Activated B cell treated with CpG ODN at 0.5 μM for 24 hours (primary cell): ENCODE data around the gene BEX2. TPM values are rescaled to one million over a fixed set of nuclear protein-coding genes. Genes with fewer than 3 reads are reported as not detected.

Experiments used
- ATAC-seq: fragments of 200-7000 bp; cut with Tn5 transposase; one replicate; pipeline ENCODE4 v1.10.0; 2021; ENCODE audit warnings: low read depth, mild to moderate bottlenecking, moderate library complexity
- CTCF ChIA-PET: fragments of 350-600 bp; sonication (Branson Sonifier 250); formaldehyde crosslinking; loops from one replicate; lab custom pipeline; 2021; ENCODE audit warnings: antibody characterized with exemption; lab: Charles Lee
- POLR2A ChIA-PET: fragments of 350-600 bp; sonication (Branson Sonifier 250); formaldehyde crosslinking; loops from one replicate; lab custom pipeline; 2021; ENCODE audit warnings: antibody characterized with exemption; lab: Charles Lee
- DNase-seq: peaks from one replicate; pipeline ENCODE4 v3.0.0; 2022
- H3K27ac Mint-ChIP-seq: one replicate; pipeline ENCODE4 v1.8.0; 2020; ENCODE audit warnings: mixed read lengths
- H3K27me3 Mint-ChIP-seq: one replicate; pipeline ENCODE4 v1.8.0; 2021; ENCODE audit warnings: mixed read lengths
- H3K36me3 Mint-ChIP-seq: one replicate; pipeline ENCODE4 v1.8.0; 2021; ENCODE audit warnings: low read depth, mixed read lengths
- H3K4me1 Mint-ChIP-seq: one replicate; pipeline ENCODE4 v1.8.0; 2021; ENCODE audit warnings: mixed read lengths
- H3K4me3 Mint-ChIP-seq: one replicate; pipeline ENCODE4 v1.8.0; 2020; ENCODE audit warnings: mild to moderate bottlenecking, mixed read lengths
- H3K9me3 Mint-ChIP-seq: one replicate; pipeline ENCODE4 v1.8.0; 2020; ENCODE audit warnings: mixed read lengths
- intact Hi-C: fragments of 100-400 bp; cut with micrococcal nuclease; formaldehyde crosslinking; loops from one replicate; pipeline ENCODE4 v1.15.1; 2024
- total RNA-seq: library from RNA; stranded (reverse); gene quantifications from 2 replicates; pipeline ENCODE4 v1.2.3, GENCODE V29; 2022
- TF ChIP-seq, protein P1 (sequence below): fragments of 200-600 bp; IDR thresholded peaks from one replicate; pipeline ENCODE4 v1.8.0; 2022; ENCODE audit warnings: antibody characterized with exemption, mild to moderate bottlenecking

The BEX2 gene
- total RNA-seq, 1 donor from 2014 or later = 12.3 TPM

DNA sequence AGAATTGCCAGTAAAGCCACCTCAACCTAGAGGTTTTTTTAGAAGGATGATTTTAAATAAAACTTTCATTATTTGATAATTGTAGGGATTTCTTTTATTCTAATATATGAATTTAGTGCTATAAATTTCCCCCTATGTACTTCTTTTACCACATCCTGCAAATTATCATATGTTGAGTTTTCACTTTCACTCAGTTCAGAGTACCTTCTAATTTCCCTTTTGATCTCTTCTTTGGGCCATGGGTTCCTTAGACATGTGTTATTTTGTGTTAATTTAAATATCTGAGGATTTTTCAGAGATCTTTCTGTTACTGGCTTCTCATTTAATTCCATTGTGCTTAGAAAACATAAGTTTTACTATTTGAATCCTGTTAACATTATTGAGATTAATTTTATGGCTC is 6.1 kb downstream of the BEX2 start:
- Mint-ChIP-seq H3K27me3 (no peaks in the 10 kb centered on the region), H3K4me3 (no peak overlapping the region), H3K36me3 (no peaks in the 10 kb centered on the region), H3K9me3 (peaks cover 2% of the 10 kb centered on the region), H3K27ac (no peak overlapping the region), H3K4me1 (no peaks in the 10 kb centered on the region)
- intact Hi-C loops = no loop called here
- POLR2A ChIA-PET = no interaction called here
- TF ChIP-seq, protein P1, sequence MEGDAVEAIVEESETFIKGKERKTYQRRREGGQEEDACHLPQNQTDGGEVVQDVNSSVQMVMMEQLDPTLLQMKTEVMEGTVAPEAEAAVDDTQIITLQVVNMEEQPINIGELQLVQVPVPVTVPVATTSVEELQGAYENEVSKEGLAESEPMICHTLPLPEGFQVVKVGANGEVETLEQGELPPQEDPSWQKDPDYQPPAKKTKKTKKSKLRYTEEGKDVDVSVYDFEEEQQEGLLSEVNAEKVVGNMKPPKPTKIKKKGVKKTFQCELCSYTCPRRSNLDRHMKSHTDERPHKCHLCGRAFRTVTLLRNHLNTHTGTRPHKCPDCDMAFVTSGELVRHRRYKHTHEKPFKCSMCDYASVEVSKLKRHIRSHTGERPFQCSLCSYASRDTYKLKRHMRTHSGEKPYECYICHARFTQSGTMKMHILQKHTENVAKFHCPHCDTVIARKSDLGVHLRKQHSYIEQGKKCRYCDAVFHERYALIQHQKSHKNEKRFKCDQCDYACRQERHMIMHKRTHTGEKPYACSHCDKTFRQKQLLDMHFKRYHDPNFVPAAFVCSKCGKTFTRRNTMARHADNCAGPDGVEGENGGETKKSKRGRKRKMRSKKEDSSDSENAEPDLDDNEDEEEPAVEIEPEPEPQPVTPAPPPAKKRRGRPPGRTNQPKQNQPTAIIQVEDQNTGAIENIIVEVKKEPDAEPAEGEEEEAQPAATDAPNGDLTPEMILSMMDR = no peak
- CTCF ChIA-PET = no interaction called here
- no peak for DNase-seq
- no peak for ATAC-seq

DNA sequence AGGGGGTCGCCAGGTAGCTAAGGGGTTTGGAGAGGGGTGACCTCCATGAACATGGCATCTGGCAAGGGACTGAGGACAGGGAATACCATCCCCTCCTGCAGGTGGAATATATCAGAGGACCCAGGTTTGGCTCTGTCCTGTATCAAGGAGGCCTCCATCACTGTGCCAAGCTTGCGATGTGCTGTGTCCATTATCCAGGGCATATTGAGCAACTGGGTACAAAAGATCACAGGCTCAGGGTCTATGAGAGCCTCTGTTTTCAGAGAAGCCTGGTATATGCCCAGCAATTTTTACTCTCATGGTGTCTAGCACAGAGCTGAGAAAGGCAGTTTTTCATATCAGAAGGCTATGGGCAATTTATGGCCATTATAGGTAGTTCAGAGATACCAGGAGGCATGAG is 17.7 kb downstream of the BEX2 start:
- Mint-ChIP-seq H3K36me3 (no peaks in the 10 kb centered on the region), H3K27ac (no peak overlapping the region), H3K4me1 (no peaks in the 10 kb centered on the region), H3K27me3 (peaks cover 3% of the 10 kb centered on the region), H3K4me3 (no peak overlapping the region), H3K9me3 (peaks cover 2% of the 10 kb centered on the region)
- TF ChIP-seq, protein P1 = no peak
- no peak for ATAC-seq
- POLR2A ChIA-PET = no interaction called here
- intact Hi-C loops = no loop called here
- no peak for DNase-seq
- CTCF ChIA-PET = no interaction called here

DNA sequence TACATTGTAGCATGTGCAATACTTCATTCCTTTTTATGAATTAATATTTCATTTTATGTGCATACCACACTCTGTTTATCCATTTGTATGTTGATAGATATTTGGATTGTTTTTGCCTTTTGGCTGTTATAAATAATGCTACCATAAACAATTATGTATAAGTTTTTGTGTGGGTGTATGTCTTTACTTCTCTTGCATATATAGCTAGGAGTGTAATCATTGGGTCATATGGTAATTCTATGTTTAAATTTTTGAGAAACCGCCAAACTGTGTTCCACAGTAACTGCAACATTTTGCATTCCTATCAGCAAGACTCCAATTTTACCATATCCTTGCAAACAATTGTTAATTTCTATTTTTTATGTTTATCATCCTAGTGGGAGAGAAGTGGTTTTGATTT is 31.2 kb downstream of the BEX2 start:
- peaks cover 32% of the 10 kb centered on the region for H3K27me3 Mint-ChIP-seq
- H3K4me3 Mint-ChIP-seq = no peak overlapping the region
- TF ChIP-seq, protein P1 = no peak
- DNase-seq (no peak), ATAC-seq (no peak)
- ChIA-PET POLR2A (no interaction called here), CTCF (no interaction called here)
- H3K9me3 Mint-ChIP-seq = no peaks in the 10 kb centered on the region
- peaks cover 9% of the 10 kb centered on the region for H3K4me1 Mint-ChIP-seq
- intact Hi-C loops = no loop called here
- no peaks in the 10 kb centered on the region for H3K36me3 Mint-ChIP-seq
- H3K27ac Mint-ChIP-seq = no peak overlapping the region

DNA sequence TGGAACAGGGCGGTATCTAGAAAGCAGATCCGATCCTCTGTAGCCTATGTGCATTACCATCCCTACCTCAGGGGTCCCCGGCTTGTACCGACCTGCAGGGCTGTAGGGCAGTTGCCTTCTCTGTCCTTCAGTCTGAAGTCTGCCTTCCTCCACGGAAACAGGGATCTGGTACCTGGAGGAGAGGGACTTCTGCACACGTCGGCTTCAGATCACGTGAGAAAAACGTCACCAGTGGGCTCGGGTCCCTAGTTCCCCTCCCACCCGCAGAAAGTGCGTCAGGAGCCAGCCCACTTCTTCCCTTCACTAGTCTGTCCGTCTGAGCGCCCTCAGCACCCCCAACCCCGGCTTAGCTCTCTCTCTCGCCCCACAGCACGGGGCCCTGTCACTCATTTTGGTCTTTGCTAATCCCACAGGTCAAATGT is 34.2 kb downstream of the BEX2 start, which contains the start of gene TCEAL5:
TCEAL5 (minus strand) TSS at position 170 of the 422 bp plus-strand sequence. CDS start 2,187 bp downstream, outside the sequence.
- TF ChIP-seq, protein P1 = no peak
- CTCF ChIA-PET = no interaction called here
- Mint-ChIP-seq H3K4me3 (peak within 1 kb of the TSS; percentile 59), H3K9me3 (no peaks in the 10 kb centered on the region), H3K27ac (no peak within 1 kb of the TSS), H3K4me1 (peaks cover 9% of the 10 kb centered on the region), H3K36me3 (no peaks in the 10 kb centered on the region), H3K27me3 (peaks cover 34% of the 10 kb centered on the region)
- no peak for DNase-seq
- POLR2A ChIA-PET = no interaction called here
- intact Hi-C loops = no loop called here
- no peak for ATAC-seq

DNA sequence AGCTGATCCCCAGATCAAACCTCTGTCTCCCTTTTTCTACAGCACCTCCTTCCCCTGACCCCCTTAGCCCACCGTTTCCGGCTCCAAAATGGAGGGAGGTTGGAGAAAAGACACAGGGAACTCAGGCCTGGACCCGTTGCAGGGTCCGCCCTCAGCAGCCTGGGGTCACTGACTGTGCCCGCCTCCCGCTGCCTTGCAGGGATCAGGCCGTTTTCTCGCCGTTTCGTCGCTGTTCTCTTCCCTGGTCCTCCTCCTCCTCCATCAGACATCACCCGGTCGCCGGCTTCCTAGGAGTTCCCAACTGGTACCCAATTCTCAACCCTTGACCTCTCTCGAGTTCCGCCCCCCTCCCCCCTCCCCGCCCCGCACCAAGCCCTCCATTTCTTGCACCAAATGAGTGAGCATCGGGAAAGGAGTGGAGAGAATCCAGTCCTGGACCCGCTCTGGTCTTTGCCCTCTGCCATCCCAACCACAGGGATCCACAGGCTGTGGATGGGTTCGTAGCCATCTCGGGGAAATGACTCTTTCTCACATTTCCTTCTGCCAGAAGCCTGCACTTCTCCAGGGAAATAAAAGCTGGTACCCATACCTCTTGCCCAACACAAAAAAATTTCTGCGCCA is 34.7 kb downstream of the BEX2 start:
- POLR2A ChIA-PET = no interaction called here
- H3K27me3 Mint-ChIP-seq = peaks cover 34% of the 10 kb centered on the region
- CTCF ChIA-PET = no interaction called here
- ATAC-seq = no peak
- no peaks in the 10 kb centered on the region for H3K36me3 Mint-ChIP-seq
- H3K4me3 Mint-ChIP-seq = peak overlapping the region; percentile 59
- H3K9me3 Mint-ChIP-seq = no peaks in the 10 kb centered on the region
- peaks cover 9% of the 10 kb centered on the region for H3K4me1 Mint-ChIP-seq
- intact Hi-C loops = no loop called here
- TF ChIP-seq, protein P1 = no peak
- DNase-seq = no peak
- no peak overlapping the region for H3K27ac Mint-ChIP-seq
